Measurements from ENCODE around the gene NOS2.
"Not testable (repeated sequence)": the region's sequence is repeated elsewhere in the genome, so short reads cannot be mapped to it uniquely, and the experiment has no call there.

The NOS2 gene

DNA sequence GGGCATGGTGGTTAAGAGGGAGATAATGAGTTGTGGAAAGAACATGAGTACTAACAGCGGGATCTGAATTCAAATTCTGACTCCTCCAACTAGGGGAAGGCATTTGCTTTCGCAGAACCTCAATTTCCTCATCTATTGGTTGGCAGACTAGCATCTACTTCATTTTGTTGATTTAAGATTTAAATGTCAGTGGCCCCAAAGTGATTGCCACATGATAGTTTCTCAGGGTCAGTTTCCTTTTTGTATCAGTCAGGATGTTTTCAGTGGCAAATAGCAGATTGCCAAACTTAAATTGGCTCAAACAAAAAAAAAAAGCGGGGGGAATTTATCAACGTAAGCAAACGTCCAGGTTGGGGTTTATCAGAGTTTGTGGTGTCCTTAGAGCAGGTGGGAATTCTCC, 25.1 kb upstream of the NOS2 start:
- DNase-seq (ENCODE audit: extremely low read depth, insufficient read length): no peak
- Histone ChIP-seq H3K27me3 (replicated peaks; ENCODE audit: control insufficient read depth, insufficient read depth, low read length) (no peaks in the 10 kb centered on the region), H3K4me3 (replicated peaks; ENCODE audit: low read depth, low read length) (no peak overlapping the region), H3K36me3 (ENCODE audit: control insufficient read depth, insufficient read depth, low read length) (no peaks in the 10 kb centered on the region; the same call in 1 of the 2 replicates)
- TF ChIP-seq, protein P1, sequence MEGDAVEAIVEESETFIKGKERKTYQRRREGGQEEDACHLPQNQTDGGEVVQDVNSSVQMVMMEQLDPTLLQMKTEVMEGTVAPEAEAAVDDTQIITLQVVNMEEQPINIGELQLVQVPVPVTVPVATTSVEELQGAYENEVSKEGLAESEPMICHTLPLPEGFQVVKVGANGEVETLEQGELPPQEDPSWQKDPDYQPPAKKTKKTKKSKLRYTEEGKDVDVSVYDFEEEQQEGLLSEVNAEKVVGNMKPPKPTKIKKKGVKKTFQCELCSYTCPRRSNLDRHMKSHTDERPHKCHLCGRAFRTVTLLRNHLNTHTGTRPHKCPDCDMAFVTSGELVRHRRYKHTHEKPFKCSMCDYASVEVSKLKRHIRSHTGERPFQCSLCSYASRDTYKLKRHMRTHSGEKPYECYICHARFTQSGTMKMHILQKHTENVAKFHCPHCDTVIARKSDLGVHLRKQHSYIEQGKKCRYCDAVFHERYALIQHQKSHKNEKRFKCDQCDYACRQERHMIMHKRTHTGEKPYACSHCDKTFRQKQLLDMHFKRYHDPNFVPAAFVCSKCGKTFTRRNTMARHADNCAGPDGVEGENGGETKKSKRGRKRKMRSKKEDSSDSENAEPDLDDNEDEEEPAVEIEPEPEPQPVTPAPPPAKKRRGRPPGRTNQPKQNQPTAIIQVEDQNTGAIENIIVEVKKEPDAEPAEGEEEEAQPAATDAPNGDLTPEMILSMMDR (IDR thresholded peaks at IDR 0.05; ENCODE audit: insufficient read depth, low read length, poor library complexity, severe bottlenecking): no peak

DNA sequence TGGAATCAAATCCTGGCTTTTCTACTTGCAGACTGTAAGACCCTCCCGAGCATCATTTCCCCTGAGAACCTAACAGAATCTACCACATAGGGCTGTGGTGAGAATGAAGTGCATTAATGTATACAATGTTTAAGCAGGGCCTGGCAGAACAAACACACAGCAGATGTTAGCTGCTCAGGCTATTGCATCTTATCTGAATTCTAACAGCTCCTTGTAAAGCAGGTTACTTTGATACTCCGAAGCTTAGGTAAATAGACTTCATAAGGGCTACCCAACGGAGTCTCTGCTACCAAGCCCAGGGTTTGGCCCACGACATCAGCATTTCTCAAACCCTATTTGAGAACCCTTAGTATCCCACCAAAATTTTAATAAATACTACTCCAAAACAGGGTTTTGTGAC, 24.4 kb upstream of the NOS2 start:
- Histone ChIP-seq H3K27me3 (replicated peaks; ENCODE audit: control insufficient read depth, insufficient read depth, low read length) (no peaks in the 10 kb centered on the region), H3K4me3 (replicated peaks; ENCODE audit: low read depth, low read length) (no peak overlapping the region), H3K36me3 (ENCODE audit: control insufficient read depth, insufficient read depth, low read length) (no peaks in the 10 kb centered on the region; the same call in 1 of the 2 replicates)
- DNase-seq (ENCODE audit: extremely low read depth, insufficient read length): no peak
- TF ChIP-seq, protein P1 (IDR thresholded peaks at IDR 0.05; ENCODE audit: insufficient read depth, low read length, poor library complexity, severe bottlenecking): no peak

DNA sequence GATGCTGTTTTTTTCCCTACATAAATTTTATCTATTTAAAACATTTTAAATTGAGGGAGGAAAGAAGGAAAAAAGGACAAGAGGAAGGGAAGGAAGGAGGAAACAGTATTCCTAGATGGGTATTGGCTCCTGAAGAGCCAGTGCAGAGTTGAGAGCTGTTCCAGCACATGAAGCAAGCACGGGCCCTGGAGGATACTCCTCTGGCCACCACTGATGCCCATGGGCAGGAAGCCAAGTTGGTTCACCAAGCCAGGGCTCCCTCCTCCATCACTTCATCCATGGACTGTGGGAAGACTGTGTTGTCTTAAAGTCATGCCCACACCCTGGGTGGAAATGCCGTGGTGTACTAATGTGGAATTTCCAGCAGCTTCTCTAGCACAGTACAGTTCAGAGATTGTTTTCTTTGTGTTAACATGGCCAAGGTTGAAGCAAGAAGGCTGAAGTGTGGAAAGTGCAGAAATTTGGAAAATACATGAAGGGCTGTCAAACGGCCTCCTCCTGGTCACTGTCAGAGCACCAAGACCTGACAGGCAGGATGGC, 23.9 kb upstream of the NOS2 start:
- TF ChIP-seq, protein P1 (IDR thresholded peaks at IDR 0.05; ENCODE audit: insufficient read depth, low read length, poor library complexity, severe bottlenecking): no peak
- Histone ChIP-seq H3K4me3 (replicated peaks; ENCODE audit: low read depth, low read length) (no peak overlapping the region), H3K36me3 (ENCODE audit: control insufficient read depth, insufficient read depth, low read length) (no peaks in the 10 kb centered on the region; the same call in 1 of the 2 replicates), H3K27me3 (replicated peaks; ENCODE audit: control insufficient read depth, insufficient read depth, low read length) (no peaks in the 10 kb centered on the region)
- no peak for DNase-seq (ENCODE audit: extremely low read depth, insufficient read length)

- H3K27me3 ChIP-seq (replicated peaks; ENCODE audit: control insufficient read depth, insufficient read depth, low read length); H3K4me3 ChIP-seq (replicated peaks; ENCODE audit: low read depth, low read length); H3K36me3 ChIP-seq (ENCODE audit: control insufficient read depth, insufficient read depth, low read length); DNase-seq (ENCODE audit: extremely low read depth, insufficient read length): not testable (repeated sequence)
Observed at GRCh38 chr17:27822108-27822507, 21.8 kb upstream of the NOS2 start.

- Histone ChIP-seq H3K36me3 (ENCODE audit: control insufficient read depth, insufficient read depth, low read length) (no peaks in the 10 kb centered on the region; the same call in 1 of the 2 replicates), H3K27me3 (replicated peaks; ENCODE audit: control insufficient read depth, insufficient read depth, low read length) (no peaks in the 10 kb centered on the region), H3K4me3 (replicated peaks; ENCODE audit: low read depth, low read length) (no peak overlapping the region)
- no peak for DNase-seq (ENCODE audit: extremely low read depth, insufficient read length)
- TF ChIP-seq, protein P1 (IDR thresholded peaks at IDR 0.05; ENCODE audit: insufficient read depth, low read length, poor library complexity, severe bottlenecking): no peak
Observed at GRCh38 chr17:27821318-27821717, 21.0 kb upstream of the NOS2 start.

DNA sequence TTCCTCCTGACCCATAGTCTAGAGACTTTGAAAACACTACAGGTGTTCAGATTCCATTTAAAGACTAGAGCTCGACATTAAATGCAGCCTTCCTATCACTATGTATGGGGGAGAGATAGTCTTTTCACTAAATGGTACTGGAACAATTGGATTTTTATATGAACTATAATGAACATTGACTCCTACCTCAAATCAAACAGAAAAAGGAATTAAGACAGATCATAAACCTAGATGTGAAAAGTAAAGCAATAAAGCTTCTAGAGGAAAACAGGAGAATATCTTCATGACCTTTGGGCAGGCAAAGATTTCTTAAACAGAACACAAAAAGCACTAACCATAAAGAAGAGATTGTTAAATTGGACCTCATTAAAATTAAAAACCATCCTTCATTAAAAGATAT, 18.8 kb upstream of the NOS2 start:
- Histone ChIP-seq H3K4me3 (replicated peaks; ENCODE audit: low read depth, low read length) (no peak overlapping the region), H3K27me3 (replicated peaks; ENCODE audit: control insufficient read depth, insufficient read depth, low read length) (no peaks in the 10 kb centered on the region), H3K36me3 (ENCODE audit: control insufficient read depth, insufficient read depth, low read length) (no peaks in the 10 kb centered on the region; the same call in 1 of the 2 replicates)
- no peak for DNase-seq (ENCODE audit: extremely low read depth, insufficient read length)
- TF ChIP-seq, protein P1 (IDR thresholded peaks at IDR 0.05; ENCODE audit: insufficient read depth, low read length, poor library complexity, severe bottlenecking): no peak

All from GM06990 (cell line).